Stimulated activated CD8-positive, alpha-beta memory T cell treated with anti-CD3 and anti-CD28 coated beads, Interleukin-15, amount 100 ng/mL, for 1 hour (primary cell): ENCODE measurements around the gene HMG20B.
"Not testable (repeated sequence)": the region's sequence is repeated elsewhere in the genome, so short reads cannot be mapped to it uniquely, and the experiment has no call there.

Experiments
- DNase-seq: peaks from one replicate; pipeline ENCODE4 v3.0.0-alpha.2; 2020; ENCODE audit warnings: low read depth

HMG20B gene

DNA sequence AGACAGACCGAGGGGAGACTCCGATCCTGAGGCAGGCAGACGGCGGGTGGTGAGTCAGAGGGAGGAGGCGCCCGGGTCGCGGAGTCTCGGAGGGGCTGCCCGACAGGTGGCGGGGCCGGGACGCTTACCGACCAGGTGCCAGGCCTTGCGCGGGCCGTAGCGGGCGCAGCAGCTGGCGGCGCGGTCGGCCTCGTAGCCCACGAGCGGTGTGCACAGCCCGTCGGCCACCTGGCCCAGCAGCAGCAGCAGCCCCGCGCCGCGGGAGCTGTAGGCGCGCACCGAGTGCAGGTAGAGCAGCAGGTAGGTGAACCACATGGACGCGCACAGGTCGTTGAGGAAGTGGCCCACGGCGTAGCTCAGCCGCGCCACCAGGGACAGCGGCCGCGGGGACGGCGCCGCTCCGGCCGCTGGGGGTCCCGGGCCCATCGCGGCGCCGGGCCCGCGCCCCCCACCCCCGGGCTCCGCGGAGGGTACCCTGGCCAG lies 15.7 kb upstream of the HMG20B start:
- DNase-seq: peak; percentile 27

DNA sequence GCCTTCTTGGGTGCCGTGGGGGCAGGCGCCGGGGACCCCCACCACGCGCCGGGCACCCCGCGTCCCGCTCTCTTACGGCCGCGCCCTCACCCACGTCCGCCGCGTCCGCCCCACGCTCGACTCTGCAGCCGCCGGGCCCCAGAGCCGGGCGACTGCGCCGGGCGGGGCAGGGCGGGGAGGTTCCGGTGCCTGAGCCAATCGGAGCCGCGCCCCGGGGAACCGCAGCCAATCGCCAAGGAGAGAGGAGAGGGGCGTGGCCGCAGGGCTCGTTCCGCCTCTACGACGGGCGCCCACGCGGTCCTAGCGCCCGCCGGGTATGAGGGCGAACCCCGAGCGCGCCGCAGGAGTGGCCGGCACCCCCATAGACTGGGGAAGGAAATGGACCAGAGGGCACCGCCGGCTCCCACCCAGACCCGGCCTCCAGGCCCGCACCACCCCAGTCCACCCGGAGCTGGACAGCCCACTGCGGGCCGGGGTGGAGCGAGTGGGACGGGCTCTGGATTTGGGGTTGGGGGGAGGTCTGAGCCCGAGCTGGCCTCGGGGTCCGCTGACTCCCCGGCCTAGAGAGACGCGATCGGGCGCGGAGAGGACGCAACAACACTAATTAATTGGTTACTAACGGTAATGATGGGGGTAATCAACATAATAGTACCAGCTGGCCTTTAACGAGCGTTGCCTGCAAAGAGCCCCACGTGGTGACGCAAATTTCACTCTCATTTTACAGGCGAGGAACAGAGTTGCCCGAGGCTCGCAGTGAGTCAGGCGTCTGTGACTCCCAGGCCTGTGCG lies 15.1 kb upstream of the HMG20B start, which contains the start of gene MFSD12:
Gene MFSD12 (minus strand): TSS at position 126 of the 788 bp plus-strand sequence. CDS start 183 bp downstream, outside the sequence.
- peak; percentile 87 for DNase-seq

DNA sequence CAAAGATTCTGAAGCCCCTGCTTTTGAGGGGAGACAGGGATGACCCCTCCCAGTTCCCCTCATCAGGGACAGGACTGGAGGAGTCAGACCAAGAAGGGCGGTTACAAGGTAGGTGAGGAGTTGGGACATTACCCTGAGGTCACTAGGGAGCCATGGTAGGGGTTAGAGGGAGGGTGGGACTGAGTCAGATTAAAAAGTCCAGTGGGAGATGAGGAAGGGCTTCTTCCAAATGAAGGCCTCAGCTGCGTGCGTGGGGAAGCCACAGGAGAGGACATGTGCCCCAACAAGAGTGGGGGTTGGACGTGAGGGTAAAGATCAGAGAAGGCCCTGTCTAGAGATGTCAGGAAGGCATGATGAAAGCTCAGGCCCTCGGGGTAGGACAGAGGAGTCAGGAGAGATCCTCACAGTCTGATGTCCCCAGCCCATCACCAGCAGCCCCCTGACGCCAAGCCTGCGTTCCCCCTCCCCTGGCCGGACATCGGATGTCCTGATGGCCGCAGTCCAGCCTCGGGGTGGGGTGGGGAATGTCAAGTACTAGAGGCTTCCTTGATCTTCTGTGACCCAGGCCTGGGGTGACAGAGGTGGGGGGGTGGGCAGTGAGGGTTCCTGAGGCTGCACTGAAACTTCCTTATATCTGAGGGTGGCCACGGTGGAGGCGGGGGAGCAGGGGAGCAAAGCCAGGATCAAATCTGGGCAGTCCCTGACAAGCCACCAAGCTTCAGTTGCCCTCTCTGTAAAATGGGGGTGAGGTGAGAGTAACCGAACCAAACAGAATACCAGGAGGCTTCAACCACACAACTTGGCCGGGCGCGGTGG lies 8.8 kb upstream of the HMG20B start:
- no peak for DNase-seq

DNA sequence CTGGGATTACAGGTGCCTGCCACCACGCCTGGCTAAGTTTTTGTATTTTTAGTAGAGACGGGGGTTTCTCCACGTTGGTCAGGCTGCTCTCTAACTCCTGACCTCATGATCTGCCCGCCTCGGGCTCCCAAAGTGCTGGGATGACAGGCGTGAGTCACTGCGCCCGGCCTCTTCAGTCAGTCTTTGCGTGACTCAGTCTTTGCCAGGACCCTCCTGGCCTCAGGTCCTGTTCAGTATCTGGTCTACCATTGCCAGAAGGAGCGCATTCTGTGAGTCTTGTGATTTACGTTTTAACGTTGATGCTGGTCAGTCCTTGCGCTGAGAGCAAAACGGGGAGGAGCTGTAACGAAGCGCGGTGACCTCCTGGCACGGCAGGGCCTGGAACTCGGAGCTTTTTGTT lies 7.6 kb upstream of the HMG20B start:
- DNase-seq: no peak

DNA sequence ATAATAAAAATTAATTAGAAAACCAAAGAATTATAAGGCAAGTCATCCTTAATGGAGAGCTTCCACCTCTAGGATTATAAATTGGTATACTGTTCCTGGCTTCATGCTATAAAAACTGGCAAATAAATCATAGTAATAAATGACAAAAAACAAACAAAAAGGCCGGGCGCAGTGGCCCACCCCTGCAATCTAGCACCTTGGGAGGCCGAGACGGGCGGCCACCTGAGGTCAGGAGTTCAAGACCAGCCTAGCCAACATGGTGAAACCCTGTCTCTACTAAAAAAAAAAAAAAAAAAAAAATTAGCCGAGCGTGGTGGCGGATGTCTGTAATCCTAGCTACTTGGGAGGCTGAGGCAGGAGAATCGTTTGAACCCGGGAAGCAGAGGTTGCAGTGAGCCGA lies 2.7 kb upstream of the HMG20B start:
- not testable (repeated sequence) for DNase-seq

DNA sequence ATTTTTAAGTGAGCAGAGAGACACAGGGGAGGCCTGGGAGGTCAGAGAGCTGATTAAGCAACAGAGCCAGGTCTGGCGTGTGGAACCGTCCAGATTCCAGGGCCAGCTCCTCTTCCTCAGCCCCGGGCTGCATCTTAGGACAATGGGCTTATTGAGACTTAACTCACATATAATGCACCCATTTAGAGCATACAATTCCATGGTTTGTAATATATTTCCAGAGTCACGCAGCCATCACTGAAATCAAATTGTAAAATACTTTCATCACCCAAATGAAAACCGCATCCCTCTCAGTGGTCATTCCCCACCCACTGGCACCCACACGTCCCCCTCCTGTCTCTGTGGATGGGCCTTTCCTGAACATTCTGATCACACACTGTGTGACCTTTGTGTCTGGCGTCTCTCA lies 2.1 kb upstream of the HMG20B start:
- DNase-seq: no peak

DNA sequence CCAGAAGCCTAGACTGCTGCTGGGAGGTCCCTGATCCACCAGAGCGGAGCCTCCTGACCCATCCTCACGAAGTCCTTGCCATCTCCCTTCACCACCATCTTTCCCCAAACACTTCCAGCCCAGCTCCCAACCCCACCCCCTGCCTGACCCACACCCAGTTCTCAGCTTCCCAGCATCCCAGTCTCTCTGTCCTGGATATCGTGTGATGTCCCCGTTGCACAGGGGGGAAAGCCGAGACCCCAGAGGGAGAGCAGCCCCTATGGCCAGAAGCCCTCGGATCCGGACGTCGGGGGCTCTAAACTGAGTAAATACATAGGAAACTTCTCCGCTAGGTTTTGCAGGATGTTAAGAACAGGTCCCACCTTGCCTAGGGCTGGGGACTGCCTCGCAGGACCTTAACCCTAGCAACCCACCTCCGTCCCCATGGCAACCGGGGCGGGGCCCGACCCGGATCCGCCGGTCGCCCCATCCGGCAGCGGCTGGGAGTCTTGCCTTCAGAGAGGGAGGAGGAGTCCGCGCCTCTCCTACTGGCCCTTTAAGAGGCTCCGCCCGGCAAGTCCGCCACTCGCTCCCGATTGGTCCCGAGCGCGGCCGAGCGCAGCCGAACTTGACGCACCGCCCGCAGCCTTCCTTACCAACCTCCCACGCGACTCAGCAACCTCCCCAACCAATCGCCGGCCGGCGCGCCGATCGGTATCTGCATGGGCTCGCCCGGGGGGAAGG lies 451 bp upstream of the HMG20B start:
- peak; percentile 97 for DNase-seq

DNA sequence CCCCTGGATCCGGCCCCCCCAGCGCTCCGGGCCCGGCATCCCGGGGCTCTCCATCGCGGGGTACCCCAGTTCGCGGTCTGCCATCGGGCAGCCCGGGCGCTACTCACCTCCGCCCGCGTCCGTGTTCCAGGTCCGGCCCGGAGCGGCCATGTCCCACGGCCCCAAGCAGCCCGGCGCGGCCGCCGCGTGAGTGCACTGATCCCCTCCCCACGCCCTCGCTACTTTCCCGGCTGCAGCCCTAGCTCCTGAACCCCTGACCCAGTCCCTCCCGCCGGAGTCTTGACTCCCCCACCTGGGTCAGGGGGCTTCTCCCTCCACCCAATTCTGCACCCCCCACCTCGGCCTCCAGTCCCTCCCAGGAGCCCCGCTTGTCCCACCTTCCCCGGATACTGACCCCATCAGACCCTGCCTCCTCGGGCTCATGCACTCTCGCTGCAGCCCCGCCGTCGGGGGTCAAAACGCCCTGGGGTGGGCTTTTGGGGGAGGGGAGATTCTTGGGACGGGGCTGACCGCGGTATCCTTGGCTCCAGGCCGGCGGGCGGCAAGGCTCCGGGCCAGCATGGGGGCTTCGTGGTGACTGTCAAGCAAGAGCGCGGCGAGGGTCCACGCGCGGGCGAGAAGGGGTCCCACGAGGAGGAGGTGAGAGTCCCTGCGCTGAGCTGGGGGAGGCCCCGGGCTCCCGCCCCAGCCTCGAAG lies 566 bp downstream of the HMG20B start:
- no peak for DNase-seq

DNA sequence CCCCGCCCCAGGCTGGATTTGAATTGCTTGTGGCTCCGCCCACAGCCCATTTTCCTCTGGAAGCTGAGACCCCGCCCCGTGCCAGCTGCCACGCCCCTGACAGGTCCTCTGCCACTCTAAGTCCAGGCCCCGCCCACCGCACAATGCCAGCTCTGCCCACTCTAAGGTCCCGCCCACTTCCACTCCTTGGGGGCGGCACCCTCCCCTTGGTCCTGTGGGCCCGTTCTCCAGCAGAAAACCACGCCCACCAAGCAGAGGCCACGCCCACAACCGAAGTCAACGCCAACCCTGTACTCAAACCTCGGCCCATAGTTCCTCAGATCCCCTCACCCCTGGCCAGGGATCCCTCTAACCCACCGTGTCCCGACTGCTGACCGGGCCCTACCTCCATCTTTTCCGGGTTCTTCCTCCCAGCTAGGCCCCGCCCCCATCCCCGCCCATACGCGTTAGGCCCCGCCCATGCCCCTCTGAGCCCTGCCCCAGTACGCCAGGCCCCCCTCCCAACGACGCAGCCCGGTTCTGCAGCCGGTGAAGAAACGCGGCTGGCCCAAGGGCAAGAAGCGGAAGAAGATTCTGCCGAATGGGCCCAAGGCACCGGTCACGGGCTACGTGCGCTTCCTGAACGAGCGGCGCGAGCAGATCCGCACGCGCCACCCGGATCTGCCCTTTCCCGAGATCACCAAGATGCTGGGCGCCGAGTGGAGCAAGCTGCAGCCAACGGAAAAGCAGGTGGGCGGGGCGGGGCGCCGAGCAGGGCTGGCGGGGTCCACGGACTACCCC lies 1.3 kb downstream of the HMG20B start:
- DNase-seq: peak; percentile 49

DNA sequence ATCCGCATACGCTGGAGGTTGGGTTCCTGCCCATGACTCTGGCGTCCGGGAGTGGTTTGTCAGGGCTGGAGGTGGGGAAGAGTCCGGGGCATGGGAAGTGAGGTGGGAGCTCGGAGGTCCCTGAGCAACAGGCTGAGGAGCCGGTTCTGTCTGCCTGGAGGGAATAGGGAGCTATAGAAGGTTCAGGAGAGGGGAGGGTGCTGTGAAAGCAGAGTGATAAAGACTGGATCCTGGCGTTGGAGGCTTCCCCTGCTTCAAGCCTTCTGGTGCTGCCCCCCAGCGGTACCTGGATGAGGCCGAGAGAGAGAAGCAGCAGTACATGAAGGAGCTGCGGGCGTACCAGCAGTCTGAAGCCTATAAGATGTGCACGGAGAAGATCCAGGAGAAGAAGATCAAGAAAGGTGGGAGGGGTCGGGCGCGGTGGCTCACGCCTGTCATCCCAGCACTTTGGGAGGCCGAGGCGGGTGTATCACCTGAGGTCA lies 2.6 kb downstream of the HMG20B start:
- no peak for DNase-seq

DNA sequence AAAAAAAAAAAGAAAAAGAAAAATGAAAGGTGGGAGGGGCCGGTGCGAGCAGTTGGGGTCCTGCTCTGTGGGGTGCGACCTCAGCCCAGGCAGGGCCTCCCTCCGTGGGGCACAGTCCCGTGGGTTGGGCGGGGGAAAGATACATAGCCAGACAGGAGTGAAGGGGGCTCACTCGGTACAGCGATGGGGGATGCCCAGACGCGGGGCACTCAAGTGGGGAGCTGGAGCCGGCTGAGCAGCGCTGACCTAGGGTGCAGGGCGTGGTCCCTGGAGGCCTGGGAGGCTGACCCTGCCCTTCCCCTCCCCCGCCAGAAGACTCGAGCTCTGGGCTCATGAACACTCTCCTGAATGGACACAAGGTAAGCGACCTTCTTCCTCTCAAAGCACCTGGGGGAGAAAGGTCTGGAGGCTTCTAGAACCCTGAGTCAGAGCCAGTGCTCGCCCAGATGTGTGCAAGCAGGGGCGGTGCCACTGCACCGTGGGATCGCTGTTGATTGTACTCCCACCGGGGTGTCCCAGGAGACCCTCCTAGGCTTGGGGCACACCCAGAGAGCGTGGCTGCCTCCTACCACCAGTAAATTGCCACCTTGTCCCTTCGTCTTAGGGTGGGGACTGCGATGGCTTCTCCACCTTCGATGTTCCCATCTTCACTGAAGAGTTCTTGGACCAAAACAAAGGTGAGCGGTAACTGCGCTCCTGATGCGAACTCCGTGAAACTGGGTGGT lies 3.4 kb downstream of the HMG20B start:
- DNase-seq: no peak

DNA sequence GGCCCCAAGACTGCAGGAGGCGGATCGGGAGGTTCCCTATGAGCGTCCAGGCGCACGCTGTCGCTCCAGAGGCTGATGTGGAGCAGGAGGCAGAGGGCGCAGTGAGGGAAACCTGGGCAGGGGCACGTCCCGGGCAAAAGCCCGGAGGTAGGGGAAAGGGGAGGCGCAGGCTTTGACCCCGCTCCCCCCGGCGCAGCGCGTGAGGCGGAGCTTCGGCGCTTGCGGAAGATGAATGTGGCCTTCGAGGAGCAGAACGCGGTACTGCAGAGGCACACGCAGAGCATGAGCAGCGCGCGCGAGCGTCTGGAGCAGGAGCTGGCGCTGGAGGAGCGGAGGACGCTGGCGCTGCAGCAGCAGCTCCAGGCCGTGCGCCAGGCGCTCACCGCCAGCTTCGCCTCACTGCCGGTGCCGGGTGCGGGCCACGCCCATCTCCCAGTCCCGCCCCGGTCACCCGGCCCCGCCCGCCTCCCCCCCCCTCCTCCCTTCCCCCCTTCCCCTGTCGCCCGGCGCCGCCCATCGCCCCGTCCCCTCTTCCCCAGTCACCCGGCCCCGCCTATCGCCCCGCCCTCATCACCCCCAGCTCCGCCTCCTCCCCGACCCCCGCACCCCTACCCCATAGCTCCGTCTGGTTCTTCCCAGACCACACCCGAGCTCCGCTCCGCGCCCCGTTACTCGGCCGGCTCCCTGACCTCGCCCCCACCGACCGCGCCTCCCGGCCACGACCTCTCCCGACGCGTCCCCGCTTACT lies 4.1 kb downstream of the HMG20B start:
- DNase-seq: no peak

DNA sequence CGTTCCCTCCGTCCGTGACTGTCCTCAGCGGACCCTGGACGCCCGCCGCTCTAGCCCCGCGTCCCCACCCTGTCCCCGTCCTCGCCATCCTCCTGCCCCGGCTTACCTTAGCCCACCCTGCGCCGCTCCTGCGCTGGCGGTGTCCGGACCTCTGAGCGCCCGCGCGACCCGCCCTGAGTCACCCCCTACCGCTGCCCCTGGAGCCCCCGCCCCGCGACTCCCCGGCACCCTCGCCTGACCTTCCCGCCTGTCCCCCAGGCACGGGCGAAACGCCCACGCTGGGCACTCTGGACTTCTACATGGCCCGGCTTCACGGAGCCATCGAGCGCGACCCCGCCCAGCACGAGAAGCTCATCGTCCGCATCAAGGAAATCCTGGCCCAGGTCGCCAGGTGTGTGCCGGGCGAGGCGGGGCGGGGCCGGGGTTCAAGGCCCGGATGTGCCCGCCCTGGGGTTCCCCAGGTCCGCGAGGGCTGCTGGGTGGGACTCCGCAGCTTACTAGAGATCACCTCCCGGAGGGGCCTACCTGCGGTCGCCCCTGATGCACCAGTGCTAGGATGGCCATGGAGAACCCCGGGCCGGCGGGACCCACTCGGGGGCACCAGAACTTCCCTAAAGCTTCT lies 5.1 kb downstream of the HMG20B start:
- no peak for DNase-seq

DNA sequence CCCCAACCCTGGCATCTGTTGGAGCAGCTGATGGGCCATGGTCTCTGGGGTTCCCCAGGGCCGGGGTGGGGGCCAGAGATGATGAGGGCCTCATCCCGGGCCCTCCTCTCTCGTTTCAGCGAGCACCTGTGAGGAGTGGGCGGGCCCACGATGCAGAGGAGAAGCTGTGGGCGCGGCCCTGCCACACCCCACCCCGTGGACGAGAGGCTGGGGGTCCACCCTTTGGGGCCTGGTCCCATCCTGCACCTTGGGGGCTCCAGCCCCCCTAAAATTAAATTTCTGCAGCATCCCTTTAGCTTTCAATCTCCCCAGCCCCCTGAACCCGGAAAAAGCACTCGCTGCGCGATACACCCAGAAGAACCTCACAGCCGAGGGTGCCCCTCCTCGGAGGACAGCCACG lies 5.6 kb downstream of the HMG20B start:
- DNase-seq: no peak

DNA sequence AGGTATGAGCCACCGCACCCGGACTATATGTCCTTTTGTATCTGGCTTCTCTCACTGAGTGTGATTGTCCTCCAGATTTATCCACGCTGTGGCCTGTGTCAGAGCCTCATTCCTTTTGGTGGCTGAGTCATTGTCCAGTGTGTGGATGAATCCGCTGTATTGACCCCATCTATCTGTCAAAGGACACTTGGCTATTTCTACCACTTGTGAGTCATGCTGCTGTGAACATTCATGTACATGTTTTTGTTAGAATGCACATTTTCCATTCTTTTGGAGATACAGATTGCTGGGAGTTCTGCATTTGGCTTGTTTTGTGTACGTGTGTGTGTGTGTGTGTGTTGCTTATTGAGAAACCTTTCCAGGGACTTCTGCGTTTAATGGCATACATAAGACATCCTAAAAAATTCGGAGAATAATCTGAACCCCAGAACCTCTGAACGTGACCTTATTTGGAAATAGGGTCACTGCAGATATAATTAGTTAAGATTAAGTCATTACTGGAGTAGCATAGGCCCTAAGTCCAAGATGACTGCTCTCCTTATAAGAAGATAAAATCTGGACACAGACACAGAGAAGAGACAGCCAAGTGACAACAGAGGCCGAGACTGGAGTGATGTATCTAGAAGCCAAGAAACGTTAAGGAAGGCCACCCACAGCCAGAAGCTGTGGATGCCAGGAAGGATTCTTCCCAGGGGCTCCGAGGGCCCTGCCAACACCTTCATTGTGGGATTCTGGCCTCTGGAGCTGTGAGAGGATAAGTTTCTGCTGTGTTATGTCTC lies 7.6 kb downstream of the HMG20B start:
- no peak for DNase-seq

DNA sequence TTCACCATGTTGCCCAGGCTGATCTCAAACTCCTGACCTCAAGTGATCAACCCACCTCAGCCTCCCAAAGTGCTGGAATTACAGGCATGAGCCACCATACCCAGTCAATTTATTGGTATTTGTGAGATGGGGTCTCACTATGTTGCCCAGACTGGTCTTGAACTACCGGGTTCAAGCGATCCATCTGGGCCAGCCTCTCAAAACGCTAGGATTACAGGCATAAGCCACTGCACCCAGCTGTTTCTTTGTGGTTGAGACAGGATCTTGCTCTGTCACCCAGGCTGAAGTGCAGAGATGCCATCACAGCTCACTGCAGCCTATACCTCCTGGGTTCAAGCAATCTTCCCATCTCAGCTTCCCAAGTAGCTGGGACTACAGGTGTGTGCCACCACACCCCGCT lies 9.0 kb downstream of the HMG20B start:
- not testable (repeated sequence) for DNase-seq

DNA sequence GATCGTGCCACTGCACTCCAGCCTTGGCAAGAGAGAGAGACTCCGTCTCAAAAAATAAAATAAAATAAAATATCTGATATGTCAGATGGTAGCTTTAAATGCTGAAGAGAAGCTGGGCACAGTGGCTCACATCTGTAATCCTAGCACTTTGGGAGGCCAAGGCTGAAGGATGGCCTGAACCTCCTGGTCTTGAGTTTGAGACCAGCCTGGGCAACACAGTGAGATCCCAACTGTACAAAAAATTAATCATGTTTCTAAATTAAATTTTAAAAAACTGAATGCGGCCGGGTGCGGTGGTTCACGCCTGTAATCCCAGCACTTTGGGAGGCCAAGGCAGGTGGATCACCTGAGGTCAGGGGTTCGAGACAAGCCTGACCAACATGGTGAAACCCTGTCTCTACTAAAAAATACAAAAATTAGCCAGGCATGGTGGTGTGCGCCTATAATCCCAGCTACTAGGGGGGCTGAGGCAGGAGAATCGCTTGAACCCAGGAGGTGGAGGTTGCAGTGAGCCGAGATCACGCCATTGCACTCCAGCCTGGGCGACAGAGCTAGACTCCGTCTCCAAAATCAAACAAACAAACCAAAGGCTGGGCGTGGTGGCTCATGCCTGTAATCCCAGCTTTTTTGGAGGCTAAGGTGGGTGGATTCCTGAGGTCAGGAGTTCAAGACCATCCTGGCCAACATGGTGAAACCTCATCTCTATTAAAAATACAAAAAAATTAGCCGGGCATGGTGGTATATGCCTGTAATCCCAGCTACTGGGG lies 11.5 kb downstream of the HMG20B start:
- not testable (repeated sequence) for DNase-seq
